Activated CD4-positive, CD25-positive, alpha-beta regulatory T cell (primary cell): ENCODE measurements around the gene ALDOA.

Experiments
- DNase-seq, 4 experiments: peaks; one replicate each; lab custom pipeline; 2025; lab: John Stamatoyannopoulos, UW

ALDOA gene

GRCh38 chr16:30115238-30115637, 49.7 kb downstream of the ALDOA start:
- no peak for DNase-seq

DNA sequence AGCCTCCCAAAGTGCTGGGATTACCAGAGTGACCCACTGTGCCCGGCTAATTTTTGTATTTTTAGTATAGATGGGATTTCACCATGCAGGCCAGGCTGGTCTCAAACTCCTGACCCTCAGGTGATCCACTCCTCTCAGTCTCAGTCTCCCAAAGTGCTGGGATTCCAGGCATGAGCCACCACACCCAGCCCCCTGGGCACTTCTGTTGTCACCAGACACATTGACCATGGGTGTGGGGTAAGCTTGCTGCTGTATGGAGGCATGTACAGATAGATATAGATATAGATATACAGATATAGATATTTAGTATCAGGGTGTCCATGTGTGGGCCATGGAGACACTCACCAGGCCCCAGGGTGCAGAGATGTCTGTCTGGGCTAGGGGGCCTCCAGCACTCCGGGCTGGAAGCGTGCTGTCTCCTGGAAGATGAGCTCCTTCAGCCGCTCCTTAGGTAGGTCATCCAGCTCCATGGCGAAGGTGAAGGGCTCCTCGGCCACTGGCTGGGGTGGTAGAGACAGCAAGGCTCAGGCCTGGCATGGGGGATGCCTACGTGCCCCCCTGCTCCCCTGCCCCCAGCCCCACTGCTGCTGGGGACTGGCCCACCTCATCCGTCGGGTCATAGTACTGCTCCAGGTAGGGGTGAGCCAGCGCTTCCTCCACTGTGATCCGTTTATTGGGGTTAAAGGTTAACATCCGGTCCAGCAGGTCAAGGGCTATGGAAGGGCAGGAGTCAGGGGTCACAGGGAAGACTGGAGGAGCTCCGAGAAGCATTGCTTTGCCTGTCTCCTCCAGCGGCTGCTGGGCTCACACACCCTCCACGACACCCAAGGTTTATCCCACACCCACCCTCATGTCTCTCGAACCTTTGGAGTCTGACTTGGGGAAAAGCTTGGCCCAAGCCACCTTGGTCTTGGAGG, 51.0 kb downstream of the ALDOA start:
- DNase-seq = no peak

- DNase-seq = no peak
Measured at GRCh38 chr16:30117768-30118167, 52.2 kb downstream of the ALDOA start.

DNA sequence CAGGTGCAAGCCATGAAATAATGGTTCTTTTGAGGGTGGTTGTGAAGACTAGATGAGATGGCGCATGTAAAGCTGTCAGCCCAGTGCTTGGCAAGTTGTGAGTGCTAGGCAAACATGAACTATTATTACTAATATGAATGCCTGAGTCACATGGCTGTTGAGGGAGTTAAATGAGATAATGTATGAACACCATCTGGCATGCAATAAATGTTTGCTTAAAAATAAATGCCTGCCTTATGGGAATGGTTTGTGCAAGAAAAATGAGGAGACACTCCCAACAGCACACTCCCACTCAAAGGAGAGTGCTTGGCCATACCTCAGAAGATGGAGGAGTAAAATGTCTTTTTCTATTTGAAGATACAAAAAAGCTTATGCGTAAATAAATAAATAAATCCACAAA, 53.9 kb downstream of the ALDOA start:
- no peak for DNase-seq
